GM19397 (cell line): ENCODE results near the gene MTCH1.

Experiments used
- ATAC-seq: cut with Tn5 transposase; IDR thresholded peaks from one replicate; pipeline ENCODE4 v1.9.1; 2021; ENCODE audit warnings: mild to moderate bottlenecking, moderate library complexity; ENCODE audit not compliant: unreplicated experiment

MTCH1 gene

DNA sequence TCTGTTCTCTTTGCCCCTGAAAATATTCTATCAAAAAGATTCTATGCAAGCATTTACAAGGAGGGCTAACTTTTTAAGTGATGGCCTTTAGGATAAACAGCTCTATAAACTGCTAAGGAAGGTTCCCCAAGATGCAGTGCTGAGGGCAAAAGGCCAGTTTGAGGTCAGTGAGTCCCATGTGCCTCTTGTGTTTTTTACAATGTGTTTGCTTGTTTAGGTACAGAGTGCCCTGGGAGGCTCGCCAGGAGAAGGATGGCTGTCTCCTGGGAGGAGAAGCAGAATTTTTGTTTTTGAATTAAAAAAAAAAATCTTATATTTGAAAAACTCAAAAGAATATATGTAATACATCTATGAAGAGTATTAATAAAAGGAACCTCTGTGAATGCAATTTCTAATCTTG is 12.8 kb downstream of the MTCH1 start:
- no peak for ATAC-seq

DNA sequence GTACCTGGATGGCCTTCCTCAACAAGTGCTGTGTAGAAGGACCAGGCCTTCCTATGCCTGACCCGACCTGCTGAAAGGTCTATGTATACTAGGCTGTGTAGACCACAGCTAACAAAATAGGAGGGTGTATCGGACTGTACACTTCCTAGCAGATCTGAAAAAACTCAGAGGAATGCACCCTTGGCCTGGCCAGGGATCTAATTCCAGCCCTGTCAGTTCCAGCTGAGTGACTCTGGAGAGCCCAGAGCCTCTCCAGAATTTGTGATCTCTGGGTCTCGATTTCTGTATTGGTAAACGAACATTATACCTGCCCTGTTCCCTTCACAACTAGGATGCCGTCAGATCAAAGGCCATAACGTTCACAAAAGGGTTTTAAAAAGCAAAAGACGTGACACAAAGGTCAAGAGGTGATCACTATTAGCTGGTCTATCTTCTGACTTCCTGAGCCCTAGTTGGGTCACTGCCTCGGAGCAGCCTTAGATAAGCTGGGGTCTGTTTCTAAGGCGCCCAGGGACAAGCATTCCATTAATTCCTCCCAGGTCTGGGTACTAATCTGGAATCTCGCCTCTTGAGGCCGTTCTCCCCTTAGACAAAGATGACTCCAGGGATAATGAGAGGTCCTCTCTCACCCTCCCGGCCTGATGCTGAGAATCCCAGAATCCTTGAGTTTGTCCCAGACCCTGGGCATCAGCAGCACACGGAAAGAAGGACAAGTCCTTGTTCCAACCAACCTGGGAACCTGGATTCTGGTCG is 13.9 kb downstream of the MTCH1 start:
- ATAC-seq, result no peak

DNA sequence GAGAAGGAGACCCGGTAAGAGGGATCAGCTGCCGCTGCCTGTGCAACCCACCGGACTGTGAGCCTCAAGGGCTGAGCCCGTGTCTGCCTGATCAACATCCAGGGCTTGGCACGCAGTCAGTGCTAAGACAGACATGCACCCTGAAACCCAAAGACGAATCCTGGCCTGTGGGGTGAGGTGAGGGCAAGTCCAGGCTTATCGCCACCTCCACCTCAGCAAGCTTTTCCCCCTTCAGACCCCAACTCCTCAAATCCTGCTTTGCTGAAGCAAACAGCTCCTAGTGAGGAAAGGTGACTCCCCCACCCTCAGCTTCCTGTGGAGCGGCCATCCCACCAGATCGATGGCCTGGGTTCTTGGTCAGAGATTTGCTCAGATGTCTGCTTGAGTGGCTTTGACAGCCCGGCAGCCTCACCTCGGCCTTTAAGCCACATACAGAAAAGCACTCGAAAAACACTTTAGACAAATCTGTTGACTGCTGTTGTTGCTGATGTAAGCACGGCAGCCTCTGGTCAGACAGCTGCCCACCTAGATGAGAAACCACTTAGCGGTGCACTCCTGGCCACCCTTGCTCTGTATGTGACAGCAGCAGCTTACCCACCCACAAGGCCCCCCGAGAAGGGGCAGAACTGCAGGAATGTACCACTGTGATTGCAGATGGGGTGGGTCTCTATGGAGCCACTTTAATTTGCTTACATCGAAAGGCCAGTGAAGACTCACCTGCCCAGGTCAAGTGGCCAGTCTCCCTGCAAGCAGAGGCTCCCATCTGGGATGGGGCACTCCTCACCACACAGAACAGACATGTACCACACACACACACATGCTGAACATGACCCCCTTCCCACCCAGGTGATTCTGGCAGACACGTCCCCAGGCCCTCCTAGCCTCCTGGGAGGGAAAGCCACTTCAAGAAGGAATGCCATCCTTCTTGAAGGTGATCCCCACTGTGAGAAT is 14.8 kb downstream of the MTCH1 start:
- ATAC-seq, result no peak

DNA sequence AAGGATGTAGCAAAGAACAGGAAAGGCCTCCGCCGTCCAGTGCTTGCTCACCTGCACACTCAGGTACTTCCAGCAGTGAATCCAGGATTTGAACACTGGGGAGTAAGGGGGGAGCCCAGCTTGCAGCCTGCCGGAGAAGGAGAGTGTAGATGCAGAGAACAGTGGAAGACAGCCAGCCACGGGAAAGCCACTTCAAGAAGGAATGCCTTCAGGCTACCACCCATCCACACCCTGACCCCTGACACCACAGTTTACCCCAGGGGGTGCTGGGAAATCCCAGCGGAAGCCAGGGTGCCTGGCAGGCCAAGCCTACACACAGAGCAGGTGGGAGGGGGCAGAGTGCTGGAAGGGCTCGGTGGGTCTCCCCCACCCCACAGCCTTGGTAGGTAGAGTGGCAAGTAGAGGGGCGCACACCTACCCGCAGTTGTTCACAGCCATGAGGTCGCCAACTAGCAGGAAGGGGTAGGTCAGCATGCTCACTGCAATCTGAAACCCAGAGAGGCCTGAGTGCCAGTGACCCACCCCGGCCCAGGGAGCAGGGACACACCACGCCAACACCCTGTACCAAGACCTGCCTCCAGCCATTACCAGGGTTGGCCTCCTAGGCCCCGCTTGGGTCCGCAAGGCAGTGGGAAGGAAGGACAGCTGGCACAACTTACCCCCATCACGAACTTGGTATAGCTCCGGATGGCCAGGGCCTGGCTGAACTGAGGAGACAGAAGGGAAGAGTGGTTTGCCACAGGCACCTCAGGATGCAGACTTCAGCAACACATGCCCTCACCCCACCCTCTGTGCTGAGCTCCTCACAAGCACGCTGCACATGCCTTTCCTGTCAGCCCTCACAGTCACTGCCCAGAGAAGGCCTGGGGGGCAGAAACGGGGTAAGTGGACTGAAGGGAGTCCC is 15.8 kb downstream of the MTCH1 start:
- ATAC-seq, result no peak

DNA sequence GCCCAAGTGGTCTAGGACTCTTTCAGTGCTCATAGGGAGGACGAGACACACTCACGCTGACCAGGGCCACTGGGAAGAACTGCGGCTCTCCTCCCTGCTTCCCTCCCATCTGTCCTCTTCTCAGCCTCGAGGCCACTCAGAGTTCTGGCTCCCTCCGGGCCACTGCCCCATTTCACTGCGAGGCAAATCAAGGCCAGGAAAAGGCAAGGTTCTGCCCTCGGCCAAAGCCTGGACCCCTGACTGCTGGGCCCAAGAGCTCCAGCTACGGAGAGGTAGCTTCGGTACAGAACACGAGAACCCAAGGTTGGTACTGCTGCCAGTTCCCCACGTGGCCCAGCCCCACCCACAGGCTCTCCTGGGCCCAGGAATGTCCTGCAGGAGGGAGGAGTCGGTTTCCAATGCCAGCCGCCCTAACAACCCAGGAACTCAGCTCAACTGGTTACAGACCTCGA is 16.7 kb downstream of the MTCH1 start:
- ATAC-seq, result no peak

DNA sequence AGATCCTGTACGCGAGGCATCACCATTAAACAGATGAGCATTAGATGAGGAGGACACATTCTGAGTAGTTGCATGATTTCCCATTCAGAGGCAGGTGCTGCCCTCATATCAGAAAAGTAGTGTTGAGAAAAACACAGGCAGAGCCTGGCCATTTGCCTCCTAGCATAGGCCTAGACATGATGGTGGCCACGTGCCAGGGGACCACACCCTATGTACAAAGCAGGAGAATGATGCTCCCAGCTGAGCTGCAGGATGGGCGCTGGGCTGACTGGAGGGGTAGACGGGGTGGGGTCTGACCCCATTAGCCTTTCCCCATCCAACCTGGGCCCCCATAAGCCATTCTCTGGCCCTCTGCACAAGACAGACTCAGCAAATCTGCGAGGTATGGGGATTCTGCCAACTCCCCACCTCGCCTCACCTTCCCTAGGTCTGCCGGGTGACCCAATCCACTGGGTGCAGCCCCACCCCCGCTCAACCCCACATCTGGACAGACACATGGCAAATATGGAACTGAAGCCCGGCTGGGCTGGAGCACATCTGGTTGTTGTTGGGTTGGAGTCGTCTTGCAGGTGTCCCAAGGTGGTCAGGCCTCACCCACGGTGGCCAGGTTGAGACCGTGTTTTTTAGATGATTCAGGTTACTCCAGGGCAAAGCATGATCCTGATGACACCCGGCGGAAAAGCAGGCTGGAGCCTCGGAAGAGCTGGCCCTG is 17.6 kb downstream of the MTCH1 start:
- ATAC-seq, result no peak

DNA sequence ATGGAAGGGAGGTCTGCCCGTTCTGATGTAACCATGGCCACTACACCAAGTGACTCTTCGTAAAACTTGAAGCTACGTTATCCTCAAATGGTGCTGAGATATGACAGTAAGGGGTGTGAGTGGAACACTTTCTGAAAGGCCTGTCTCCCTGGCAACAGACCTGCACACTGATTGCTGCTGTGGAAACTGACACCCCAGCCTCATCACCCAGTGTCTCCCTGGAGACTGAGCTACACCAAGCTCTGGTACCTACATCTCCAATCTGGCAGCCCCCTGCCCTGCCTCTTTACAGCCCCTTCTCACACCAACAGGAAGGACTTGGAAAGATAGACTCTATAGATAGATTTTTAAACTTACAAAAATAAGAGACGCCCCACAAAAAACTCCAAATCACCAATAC is 18.2 kb downstream of the MTCH1 start:
- no peak for ATAC-seq

DNA sequence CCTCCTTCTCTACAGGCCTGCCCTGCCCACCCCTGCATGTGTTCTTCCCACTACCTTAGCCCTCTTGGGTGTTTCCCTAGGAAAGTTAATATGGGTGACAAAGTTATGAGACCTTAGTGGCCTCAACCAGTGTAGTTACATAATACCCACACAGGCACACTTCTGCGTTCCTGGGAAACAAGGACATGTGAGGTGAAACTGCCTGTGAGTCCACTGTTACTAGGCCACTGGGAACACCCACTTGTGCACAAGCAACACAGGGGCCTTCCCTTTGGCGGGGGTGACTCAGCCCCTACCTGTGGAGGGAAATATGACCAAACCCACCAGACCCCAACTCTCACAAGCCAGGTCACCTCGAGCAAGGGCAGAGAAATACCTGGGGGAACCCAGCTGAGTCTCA is 18.7 kb downstream of the MTCH1 start:
- no peak for ATAC-seq

DNA sequence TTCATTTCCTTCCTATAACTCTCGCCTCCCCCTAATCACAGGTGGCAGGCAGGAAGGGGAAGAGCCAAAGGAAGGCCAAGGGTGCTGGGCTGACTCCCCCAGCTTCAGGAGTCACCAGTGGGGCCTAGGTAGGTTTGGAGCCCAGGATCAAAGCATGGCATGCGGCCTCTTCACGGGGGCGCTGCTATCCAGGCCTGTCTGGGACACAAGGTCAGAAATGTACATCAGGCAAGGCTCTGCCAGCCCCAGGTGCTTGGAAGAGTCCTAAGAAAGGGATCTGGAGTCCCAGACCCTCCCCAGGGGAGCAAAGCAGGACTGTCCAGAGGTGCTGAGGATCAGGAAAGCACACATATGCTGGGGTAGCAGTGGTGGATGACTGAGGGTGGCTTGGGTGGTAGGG is 21.1 kb downstream of the MTCH1 start:
- no peak for ATAC-seq

DNA sequence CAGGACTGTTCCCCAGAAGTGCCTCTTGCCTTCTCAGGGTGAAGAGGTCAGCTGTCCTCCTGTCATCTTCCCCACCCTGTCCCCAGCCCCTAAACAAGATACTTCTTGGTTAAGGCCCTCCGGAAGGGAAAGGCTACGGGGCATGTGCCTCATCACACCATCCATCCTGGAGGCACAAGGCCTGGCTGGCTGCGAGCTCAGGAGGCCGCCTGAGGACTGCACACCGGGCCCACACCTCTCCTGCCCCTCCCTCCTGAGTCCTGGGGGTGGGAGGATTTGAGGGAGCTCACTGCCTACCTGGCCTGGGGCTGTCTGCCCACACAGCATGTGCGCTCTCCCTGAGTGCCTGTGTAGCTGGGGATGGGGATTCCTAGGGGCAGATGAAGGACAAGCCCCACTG is 21.6 kb downstream of the MTCH1 start:
- ATAC-seq, result no peak

DNA sequence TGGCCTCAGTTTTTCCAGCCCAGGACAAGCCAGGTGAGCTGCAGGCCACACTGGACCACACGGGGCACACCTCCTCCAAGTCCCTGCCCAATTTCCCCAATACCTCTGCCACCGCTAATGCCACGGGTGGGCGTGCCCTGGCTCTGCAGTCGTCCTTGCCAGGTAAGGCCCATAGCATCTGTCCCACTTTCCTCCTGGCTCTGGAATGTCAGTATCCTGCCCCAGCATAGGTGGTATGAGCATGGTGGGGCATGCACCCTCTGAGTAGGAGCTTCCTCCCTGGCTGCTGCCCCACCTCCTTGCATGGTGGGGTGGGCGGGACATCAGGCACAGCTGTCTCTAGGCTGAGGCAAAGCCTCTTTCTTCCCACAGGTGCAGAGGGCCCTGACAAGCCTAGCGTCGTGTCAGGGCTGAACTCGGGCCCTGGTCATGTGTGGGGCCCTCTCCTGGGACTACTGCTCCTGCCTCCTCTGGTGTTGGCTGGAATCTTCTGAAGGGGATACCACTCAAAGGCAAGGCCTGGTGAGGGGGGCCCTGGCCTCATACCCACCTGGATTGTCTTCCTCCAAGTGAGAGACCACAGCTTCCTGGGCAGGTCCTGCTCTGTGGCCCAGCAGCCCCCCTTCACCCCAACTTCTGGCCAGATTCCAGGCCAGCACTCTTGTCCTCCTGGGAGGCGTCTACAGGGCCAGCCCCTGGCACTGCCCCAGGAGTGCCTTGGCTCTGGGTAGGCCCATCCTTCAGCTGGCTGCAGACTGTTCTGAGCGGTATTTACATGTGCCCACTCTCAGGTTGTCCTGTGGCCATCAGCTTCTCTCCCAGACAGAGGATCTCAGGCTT is 22.3 kb downstream of the MTCH1 start:
- no peak for ATAC-seq

DNA sequence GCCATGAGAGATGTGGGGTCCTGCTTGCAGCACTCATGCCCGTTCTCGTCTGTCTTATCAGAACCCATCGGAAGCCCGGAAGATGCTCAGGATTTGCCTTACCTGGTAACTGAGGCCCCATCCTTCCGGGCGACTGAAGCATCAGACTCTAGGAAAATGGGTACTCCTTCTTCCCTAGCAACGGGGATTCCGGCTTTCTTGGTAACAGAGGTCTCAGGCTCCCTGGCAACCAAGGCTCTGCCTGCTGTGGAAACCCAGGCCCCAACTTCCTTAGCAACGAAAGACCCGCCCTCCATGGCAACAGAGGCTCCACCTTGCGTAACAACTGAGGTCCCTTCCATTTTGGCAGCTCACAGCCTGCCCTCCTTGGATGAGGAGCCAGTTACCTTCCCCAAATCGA is 23.1 kb downstream of the MTCH1 start:
- no peak for ATAC-seq

DNA sequence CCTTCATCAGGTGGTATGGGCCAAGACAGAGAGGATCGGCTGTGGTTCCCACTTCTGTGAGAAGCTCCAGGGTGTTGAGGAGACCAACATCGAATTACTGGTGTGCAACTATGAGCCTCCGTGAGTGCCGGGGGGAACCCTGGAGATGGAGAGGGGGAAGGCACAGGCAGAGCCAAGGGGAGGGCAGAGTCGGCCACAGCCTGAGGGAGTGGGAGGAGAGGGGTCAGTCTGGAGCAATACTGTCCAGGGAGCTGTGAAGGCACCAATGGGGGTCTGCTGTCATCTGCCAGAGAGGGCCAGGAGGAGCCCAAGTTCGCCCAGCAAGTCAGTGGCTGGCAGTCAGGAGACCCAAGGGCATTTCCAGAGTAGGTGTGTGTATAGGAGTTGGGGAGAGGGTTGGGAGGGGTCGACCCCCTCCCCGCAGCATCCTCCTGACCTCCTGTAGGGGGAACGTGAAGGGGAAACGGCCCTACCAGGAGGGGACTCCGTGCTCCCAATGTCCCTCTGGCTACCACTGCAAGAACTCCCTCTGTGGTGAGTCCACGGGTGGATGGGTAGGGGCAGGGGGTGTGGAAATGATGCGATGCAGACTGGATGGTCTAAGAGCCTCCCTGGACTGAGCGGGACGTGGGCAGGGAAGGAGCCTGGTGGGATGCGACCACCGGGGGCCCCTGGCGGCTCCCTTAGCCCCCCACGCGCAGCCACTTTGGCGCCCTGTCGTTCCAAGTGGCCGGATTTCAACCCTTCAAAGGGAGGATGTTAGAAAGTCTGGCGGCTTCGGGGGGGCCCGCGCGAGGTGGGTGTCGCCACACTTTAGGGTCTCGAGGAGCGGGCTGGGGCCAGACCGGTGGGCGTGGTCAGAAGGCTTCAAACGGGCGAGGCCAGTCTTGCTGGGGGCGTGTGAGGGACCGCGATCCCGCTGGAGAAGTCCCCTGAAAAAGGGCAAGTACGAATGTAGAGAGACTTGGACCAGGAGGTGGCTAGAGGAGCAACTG is 24.3 kb downstream of the MTCH1 start:
- ATAC-seq, result no peak

DNA sequence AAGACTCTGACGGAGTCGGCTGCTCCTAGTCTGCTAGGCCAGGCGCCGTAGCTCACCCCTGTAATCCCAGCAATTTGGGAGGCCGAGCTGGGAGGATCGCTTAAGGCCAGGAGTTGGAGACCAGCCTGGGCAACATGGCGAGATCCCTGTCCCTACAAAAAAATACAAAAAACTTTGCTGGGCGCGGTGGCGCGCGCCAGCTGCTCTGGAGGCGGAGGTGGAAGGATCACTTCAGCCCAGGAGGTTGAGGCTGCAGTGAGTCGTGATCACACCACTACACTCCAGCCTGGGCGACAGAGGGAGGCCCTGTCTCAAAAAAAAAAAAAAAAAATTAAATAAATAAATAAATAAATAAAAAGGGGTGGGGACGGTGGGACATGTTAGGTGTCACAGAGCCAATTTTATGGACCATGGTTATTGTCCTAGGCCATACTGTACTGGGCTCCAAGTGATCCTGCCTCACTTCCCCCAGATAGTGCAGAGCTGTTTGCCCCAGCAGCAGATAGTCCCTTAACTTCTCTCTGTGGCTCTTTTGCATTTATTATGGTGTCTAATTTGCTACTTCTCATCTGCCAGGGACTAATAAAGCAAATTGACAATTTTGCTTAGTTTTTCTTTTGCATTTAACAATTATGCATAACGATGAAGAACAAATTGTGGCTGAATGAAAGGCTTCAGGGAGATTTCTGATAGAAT is 26.3 kb downstream of the MTCH1 start:
- no peak for ATAC-seq

DNA sequence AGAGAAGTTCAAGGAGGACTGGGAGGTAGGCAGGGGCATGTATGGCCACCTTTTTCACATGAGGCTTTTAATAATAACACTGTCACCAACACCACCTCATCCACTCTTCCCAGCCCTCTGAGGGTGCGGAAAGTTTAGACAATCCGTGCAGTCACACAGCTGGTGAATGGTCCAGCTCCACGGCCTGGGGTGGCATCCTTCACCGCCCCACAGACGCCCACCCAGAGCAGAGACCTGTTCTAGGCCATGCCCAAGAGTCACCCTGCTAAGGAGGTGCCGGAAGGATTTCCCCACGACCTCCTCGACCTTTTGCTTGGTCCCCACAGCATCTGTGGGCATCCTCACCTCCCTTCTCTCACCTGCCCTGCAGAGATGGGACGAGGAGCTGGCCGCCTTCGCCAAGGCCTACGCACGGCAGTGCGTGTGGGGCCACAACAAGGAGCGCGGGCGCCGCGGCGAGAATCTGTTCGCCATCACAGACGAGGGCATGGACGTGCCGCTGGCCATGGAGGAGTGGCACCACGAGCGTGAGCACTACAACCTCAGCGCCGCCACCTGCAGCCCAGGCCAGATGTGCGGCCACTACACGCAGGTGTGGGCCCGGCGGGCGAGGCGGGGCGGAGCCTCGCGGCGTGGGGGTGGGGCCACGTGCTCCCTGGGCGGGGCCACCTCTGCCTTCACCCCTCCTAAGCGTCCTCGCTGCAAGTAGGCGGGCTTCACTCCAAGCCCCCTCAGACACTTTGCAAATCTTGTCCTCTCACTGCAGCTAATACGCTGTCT is 27.0 kb downstream of the MTCH1 start:
- no peak for ATAC-seq

DNA sequence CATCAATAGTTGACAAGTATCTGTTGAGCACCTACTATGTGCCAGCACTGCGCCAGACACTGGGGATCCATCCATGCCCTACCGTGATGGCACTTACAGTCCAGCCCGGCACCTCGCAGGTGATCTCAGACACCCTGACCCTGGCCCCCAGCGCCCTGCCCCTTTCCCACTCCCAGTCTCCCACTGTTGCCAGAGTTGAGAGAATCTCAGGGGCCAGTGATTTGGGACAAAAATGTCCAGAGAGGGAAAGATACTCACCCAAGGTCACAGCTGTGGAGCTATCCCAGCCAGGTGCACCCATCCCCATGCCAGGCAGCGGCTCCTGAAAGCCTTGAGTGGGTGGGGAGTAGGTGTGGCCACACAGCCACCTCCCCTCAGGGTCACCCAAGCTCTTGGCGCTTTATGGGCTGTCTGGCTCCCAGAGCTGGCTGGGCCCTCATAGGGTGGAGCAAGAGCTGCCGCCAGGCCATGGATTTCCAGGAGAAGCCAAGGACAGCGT is 28.2 kb downstream of the MTCH1 start:
- ATAC-seq, result no peak

DNA sequence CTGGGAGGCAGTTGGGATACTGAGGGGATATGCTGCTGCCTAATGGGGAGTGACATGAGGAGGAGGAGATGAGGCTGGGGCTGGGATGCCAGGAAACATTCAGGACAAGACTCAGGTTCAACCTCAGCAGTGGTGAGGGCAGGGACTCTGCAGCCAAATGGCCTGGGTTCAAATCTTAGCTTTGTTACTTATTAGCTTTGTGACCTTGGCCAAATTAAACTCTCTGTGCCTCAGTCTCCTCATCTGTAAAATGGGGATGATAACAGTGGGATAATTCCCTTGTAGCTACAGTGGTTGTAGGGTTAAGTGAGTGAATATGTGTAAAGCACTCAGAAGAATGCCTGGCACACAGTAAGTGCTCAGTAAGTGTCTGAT is 29.6 kb downstream of the MTCH1 start:
- no peak for ATAC-seq
